NOMO-1 treated with dmso at 0.1 percent for 144 hours (cell line): ENCODE results near the gene ZCCHC4.

Experiments used
- DNase-seq: peaks from one replicate; lab custom pipeline; 2025; ENCODE audit not compliant: unreplicated experiment; lab: John Stamatoyannopoulos, UW

The ZCCHC4 gene

GRCh38 chr4:25312496-25313200, at the start of gene ZCCHC4:
ZCCHC4 (plus strand) TSS chr4:25312774; CDS start chr4:25312810, 36 bp downstream.
- peak; percentile 85 for DNase-seq

- no peak for DNase-seq
Observed at GRCh38 chr4:25271866-25272265, 40.7 kb upstream of the ZCCHC4 start.

- DNase-seq: no peak
Observed at GRCh38 chr4:25280210-25280609, 32.4 kb upstream of the ZCCHC4 start.

GRCh38 chr4:25283948-25284347, 28.6 kb upstream of the ZCCHC4 start:
- DNase-seq: no peak

DNA sequence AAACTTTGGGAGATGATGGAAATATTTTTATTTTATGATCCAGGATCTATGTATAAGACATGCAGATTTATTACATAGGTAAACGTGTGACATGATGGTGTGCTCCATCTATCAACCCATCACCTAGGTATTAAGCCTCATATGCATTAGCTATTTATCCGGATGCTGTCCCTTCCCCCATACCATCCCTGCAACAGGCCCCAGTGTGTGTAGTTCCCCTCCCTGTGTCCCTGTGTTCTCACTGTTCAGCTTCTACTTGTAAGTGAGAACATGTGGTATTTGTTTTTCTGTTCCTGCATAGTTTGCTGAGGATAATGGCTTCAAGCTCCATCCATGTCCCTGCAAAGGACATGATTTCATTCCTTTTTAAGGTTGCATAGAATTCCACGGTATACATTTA, 28.1 kb upstream of the ZCCHC4 start:
- no peak for DNase-seq

GRCh38 chr4:25290490-25291067, 22.0 kb upstream of the ZCCHC4 start:
- DNase-seq: no peak

DNA sequence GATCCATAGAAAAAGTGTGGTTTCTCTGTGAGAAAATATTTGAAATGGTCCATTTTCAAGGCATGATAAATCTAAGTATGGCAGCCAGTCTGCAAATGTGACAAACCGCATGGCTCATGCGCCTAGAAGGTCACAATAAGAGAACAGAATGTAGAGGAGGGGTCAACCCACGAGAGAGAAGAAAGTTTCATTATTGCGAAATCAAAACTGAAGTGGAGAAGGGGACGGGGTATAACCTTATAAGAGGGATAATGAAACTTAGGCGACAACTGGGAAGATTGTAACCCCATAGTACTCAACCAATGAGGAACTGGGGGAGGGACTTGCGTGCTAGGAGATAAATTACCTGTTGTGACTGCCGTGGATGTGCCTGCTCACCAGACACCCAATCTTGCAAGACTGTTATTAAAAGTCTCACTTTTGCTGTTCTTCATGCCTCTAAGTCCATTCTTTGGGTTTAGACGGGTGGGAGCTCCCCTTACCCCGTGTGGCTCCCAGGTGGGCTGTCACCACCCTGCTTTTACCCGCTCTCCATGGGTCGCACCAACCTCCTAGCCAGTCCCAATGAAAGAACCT, 21.3 kb upstream of the ZCCHC4 start:
- DNase-seq: no peak

GRCh38 chr4:25297528-25298242, 14.9 kb upstream of the ZCCHC4 start:
- no peak for DNase-seq

DNA sequence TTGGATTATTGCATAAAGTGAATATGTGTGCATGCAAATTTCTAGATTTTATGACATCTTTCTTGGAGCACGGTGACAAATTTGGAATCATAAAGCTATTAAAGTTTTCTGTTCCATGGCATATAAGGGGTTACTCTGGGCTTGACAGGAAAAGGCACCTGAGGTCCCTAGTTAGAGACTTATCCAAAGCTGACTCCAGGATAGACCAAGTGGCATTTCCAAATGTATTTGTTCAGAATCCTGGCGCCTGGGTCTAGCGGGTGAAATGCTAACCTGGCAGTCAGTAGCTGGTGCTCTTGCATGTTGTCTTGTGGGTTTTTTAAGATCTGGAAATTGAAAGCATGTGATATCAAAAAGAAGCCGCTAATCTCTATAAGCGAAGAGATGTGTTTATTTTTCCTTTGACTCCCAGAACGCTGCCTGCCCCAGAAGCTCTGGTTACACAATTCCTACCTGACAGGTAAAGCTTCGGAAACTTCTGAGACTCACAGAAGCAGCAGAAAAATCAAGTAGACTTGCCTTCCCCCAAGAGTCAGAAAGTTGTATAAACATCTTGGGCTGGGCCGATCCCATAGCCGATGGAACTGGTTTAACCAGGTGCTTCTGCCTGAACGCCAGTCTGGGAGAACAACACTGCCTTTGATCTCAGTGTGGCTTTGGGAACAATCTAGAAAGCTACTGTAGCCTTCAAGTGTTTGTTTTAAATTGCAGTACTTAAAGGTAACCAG, 12.9 kb upstream of the ZCCHC4 start:
- DNase-seq: no peak

DNA sequence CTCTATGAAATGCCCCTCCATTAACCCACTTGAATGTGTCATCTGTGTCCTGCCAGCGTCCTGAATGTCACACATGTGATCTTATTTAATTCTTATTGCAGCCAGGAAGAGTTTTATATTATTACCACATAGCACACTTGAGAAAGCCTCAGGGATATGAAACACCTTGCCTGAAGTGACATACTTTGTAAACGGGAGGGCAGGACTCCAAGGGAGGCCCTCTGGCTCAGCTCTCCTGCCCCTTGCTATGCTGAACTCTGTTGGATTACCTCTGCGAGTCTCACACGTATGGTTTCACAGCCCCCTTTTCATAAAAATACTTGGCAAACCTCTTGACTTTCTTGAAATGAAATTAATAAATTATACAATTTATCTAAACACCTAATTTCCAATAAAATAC, 11.1 kb upstream of the ZCCHC4 start:
- no peak for DNase-seq

DNA sequence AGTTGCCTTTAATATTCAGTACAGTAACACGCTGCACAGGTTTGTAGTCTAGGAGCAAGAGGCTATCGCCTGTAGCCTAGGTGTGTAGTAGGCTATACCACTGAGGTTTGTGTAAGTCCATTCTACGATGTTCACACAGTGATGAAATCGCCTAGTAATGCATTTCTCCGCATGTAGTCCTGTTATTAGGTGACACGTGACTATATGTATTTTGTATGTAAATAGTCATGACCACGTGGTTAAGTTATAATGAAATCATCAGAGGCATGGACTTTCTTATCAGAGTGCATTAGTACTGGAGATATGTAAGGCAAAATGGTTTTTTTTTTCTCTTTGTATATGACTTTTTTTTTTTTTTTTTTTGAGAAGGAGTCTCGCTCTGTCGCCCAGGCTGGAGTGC, 9.9 kb upstream of the ZCCHC4 start:
- no peak for DNase-seq

DNA sequence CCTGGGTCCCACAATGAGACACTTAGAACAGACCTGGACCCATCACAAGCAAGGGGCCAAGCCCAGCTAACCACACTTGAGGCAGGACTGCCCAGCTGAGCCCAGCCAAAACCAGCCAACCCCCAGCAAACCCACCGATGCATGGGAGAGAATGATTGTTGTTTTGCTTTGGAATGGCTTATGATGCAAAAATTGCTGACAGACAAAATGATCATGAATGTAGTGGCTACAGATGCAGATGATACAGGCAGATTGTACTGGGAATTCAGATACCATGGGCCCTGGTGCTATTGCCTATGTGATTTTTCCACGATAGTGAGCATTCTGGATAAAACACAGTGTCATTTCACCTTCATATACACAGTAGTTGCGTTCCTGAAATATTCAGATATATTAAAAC, 9.0 kb upstream of the ZCCHC4 start:
- no peak for DNase-seq

- no peak for DNase-seq
Observed at GRCh38 chr4:25306518-25307057, 6.0 kb upstream of the ZCCHC4 start.

GRCh38 chr4:25307596-25307995, 5.0 kb upstream of the ZCCHC4 start:
- no peak for DNase-seq

DNA sequence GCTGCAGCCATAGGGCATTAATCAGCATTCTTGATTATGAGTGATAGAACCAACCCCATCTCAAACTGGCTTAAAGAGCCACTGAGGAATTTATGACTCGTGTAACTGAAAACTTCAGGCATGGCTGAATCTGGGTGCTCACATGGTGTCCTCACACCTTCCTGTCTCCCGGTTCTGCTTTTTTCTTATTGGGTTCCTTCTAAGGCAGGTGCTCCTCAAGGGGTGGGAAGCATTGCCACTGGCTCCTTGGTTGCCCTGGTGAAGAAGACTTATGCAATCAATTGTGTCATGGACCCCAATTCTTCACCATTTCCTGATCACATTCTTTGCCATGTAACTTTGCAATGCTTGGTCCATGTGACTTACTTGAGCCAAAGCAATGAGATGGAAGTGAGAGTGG, 4.3 kb upstream of the ZCCHC4 start:
- DNase-seq: peak; percentile 53

DNA sequence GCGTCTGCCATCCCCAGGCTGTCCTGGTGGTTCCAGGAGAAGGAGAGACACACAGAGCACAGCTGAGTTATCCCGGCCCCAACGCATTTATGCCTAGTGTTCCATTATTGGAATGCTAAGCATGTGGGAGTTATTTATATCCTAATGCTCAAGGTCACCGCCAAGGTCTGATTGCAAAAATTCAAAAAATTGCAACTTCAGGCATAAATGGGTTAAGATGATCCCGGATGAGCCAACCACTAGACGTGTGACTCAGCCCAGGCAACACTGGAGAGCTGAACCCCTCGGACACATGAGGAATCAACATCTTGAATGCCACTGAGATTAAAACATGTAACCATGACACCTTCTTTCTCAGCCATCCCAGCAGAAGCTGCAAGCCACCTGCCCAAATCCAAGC, 3.8 kb upstream of the ZCCHC4 start:
- DNase-seq: no peak

DNA sequence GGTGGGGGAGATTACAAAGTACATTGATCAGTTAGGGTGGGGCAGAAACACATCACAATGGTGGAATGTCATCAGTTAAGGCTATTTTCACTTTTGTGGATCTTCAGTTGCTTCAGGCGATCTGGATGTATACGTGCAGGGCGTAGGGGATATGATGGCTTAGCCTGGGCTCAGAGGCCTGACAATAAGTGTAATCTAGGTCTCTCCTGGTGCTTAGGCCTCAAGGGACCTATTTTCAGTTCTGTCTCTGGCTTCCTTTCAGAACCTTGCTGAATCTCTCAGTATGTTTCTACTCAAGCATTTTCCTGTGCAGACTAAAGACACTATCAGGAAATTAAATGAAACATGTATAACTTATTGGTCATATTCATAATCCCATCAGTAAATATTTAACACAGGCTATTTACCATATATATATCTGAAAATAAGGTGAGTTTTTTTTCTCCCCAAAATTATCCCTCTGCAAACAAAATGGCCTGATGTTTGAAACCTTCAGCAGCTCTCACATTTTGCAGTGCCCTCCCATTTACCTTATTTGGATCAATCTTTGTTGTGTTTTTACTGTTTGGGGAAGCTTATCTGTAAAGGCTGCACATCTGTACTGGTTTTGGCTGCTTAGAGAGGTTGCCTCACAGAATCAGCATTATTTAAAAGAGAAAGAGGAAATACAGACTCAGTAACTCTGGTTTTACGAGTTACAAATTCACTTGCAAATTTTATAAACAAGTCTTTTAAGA, 2.3 kb upstream of the ZCCHC4 start:
- peak; percentile 10 for DNase-seq

DNA sequence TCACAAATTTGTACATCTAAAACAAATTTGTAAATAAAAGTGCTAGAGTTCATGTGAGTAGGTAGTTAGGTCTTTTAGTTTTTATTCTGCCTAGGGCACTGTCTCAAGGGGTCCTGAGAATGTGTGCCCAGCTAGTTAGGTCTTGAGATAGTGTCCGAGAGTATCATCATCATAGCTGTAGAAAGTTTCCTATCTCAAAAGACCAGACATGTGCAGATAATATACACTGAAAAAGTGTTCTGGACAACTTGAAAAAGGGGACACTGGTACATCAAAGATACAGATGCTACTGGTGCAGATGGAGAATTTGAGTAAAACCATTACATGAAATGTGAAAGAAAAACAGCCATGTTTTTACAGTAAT, 1.8 kb upstream of the ZCCHC4 start:
- DNase-seq: no peak

DNA sequence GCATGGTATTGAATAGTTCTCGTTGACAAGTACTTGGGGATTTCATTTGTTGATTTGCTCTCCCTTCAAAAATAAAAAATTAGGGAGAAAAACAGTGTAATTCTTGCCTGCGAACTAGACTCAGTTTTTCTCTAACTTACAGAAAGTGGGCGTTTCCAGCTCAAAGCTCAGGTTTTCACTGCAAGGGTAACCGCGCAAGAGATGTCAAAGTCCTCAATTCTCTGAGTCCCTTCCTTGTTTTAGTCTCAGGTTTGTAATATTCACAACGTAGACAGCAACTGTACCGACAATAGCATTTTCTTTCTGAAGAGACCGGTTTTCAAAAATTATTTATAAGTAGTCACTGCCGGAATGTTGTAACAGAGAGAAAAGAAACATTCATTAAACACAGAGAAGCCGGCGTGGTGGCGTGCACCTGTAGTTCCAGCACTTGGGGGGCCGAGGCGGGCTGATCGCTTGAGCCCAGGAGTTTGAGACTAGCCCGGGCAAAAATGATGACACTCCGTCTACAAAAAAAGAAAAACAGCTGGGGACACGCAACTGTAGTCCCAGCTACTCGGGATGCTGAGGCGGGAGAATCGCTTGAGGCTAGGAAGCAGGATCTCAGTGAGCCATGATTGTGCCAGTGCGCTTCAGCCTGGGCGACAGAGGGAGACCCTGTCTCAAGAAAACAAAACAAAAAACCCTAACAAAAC, 774 bp downstream of the ZCCHC4 start:
- no peak for DNase-seq

GRCh38 chr4:25320336-25320735, 7.8 kb downstream of the ZCCHC4 start:
- DNase-seq: no peak
